SK-N-SH (cell line): ENCODE results near the gene HTR2B.

Source experiments
- MXI1 ChIP-seq: IDR thresholded peaks from 2 replicates; pipeline ENCODE4 v1.6.1; 2012; ENCODE audit warnings: mild to moderate bottlenecking, low read depth, low read length, improper control_type of control experiment
- TAF1 ChIP-seq: IDR thresholded peaks from 2 replicates; pipeline ENCODE4 v1.6.1; 2012; ENCODE audit warnings: low read depth, mild to moderate bottlenecking, low read length, moderate library complexity, borderline replicate concordance
- TF ChIP-seq, protein P1 (sequence below): fragments of 200-600 bp; sonication (generic); IDR thresholded peaks from 2 replicates; pipeline ENCODE4 v1.6.1; 2017; ENCODE audit warnings: antibody characterized with exemption, mild to moderate bottlenecking, moderate library complexity
- TF ChIP-seq, protein P2 (sequence below): fragments of 150-350 bp; IDR thresholded peaks from 2 replicates; pipeline ENCODE4 v1.6.1; 2016; ENCODE audit warnings: mild to moderate bottlenecking, low read depth, low read length

DNA sequence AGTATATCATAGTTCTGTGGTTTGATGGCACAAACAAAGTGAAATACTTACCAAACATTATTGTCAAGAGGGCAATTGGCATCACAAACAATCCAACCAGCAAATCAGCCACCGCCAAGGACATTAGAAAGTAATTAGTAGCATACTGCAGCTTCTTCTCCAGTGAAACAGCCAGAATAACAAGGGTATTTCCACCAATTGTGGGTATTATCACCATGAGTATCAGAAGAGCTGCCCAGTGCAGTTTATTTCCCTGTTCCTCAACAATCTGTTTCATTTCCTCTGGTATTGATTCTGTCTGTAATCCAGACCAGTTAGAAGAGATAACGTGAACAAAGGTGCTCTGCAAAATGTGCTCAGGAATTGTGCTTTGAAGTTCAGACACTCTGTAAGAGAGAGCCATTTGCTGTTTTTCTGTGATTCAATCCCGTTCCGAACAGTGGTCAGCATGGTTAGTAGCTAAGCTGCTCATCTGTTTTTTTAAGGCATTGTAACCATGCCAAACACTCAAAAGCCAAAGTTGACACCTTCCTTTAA lies 1.4 kb downstream of the HTR2B start:
- TF ChIP-seq, protein P1, sequence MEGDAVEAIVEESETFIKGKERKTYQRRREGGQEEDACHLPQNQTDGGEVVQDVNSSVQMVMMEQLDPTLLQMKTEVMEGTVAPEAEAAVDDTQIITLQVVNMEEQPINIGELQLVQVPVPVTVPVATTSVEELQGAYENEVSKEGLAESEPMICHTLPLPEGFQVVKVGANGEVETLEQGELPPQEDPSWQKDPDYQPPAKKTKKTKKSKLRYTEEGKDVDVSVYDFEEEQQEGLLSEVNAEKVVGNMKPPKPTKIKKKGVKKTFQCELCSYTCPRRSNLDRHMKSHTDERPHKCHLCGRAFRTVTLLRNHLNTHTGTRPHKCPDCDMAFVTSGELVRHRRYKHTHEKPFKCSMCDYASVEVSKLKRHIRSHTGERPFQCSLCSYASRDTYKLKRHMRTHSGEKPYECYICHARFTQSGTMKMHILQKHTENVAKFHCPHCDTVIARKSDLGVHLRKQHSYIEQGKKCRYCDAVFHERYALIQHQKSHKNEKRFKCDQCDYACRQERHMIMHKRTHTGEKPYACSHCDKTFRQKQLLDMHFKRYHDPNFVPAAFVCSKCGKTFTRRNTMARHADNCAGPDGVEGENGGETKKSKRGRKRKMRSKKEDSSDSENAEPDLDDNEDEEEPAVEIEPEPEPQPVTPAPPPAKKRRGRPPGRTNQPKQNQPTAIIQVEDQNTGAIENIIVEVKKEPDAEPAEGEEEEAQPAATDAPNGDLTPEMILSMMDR, result no peak
- TF ChIP-seq MXI1 (peak; percentile 52; the same call in 1 of the 2 replicates), TAF1 (no peak)
- TF ChIP-seq, protein P2, sequence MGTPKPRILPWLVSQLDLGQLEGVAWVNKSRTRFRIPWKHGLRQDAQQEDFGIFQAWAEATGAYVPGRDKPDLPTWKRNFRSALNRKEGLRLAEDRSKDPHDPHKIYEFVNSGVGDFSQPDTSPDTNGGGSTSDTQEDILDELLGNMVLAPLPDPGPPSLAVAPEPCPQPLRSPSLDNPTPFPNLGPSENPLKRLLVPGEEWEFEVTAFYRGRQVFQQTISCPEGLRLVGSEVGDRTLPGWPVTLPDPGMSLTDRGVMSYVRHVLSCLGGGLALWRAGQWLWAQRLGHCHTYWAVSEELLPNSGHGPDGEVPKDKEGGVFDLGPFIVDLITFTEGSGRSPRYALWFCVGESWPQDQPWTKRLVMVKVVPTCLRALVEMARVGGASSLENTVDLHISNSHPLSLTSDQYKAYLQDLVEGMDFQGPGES, result no peak
